ENCODE data around the gene ECSCR. TPM values are rescaled to one million over a fixed set of nuclear protein-coding genes. Genes with fewer than 3 reads are reported as not detected.

Gene ECSCR
- total and polyA plus RNA-seq, 2 of the 8 experiments (the other 6 are each of a cell fraction or from before 2014, with no cell fraction given) = 2.7 to 7.2 TPM

GRCh38 chr5:139470821-139471300 is 8.3 kb upstream of the ECSCR start, which contains the start of gene SMIM33 (continued):
- TF ChIP-seq ATF3 (IDR thresholded peaks at IDR 0.05; ENCODE audit: insufficient read depth, low read depth, low read length) (no peak), CHD2 (IDR thresholded peaks at IDR 0.05; ENCODE audit: low read length) (no peak)
